H1 (cell line): ENCODE data around the gene GSK3B. TPM values are rescaled to one million over a fixed set of nuclear protein-coding genes. Genes with fewer than 3 reads are reported as not detected.

Source experiments
- CTCF ChIA-PET: fragments of 300-600 bp; sonication (Branson Sonifier 250); formaldehyde crosslinking; loops from one replicate; lab custom pipeline; 2021; ENCODE audit not compliant: partially characterized antibody; lab: Charles Lee
- POLR2A ChIA-PET: fragments of 300-600 bp; sonication (Branson Sonifier 250); formaldehyde crosslinking; loops from one replicate; lab custom pipeline; 2021; ENCODE audit warnings: inconsistent platforms; ENCODE audit not compliant: partially characterized antibody; lab: Charles Lee
- DNase-seq, 2 experiments: peaks; one replicate each; pipeline versions ENCODE4 v3.0.0 to v3.0.0-alpha.2; 2010 to 2022; ENCODE audit warnings: low spot score in 2 of 2, low read depth in 1 of 2, mixed read lengths in 1 of 2
- FAIRE-seq: peaks from 2 replicates; lab custom pipeline; 2011; peaks lifted over from hg19 to GRCh38; lab: Jason Lieb, UNC
- H2AFZ ChIP-seq: 2 replicates; pipeline ENCODE4 v1.8.1; 2012; ENCODE audit warnings: low read length, inconsistent platforms
- H2AK5ac ChIP-seq: 2 replicates; pipeline ENCODE4 v1.6.1; 2013; ENCODE audit warnings: low read depth, low read length
- H2BK120ac ChIP-seq: replicated peaks from 2 replicates; pipeline ENCODE3; 2013; ENCODE audit warnings: low read depth, low read length, inconsistent platforms
- H2BK12ac ChIP-seq: 2 replicates; pipeline ENCODE4 v1.6.1; 2013; ENCODE audit warnings: low read depth, low read length
- H2BK15ac ChIP-seq: 2 replicates; pipeline ENCODE4 v1.6.1; 2013; ENCODE audit warnings: low read length
- H2BK20ac ChIP-seq: 2 replicates; pipeline ENCODE4 v1.6.1; 2013; ENCODE audit warnings: low read length
- H2BK5ac ChIP-seq: 2 replicates; pipeline ENCODE4 v1.6.1; 2013; ENCODE audit warnings: low read depth, low read length
- H3K14ac ChIP-seq: 2 replicates; pipeline ENCODE4 v1.6.1; 2013; ENCODE audit warnings: inconsistent platforms; ENCODE audit not compliant: insufficient read length
- H3K18ac ChIP-seq: 2 replicates; pipeline ENCODE4 v1.6.1; 2013; ENCODE audit warnings: low read length; ENCODE audit errors: extremely low read depth
- H3K23ac ChIP-seq: 2 replicates; pipeline ENCODE4 v1.6.1; 2013; ENCODE audit warnings: inconsistent platforms; ENCODE audit not compliant: insufficient read length
- H3K23me2 ChIP-seq: 2 replicates; pipeline ENCODE4 v1.6.1; 2013; ENCODE audit warnings: low read depth, low read length
- H3K27ac ChIP-seq: 2 replicates; pipeline ENCODE4 v1.6.1; 2011; ENCODE audit warnings: low read depth, low read length, inconsistent platforms
- H3K27me3 ChIP-seq, 4 experiments: replicated peaks in 1 of 4; 1 replicate in 1 of 4; 2 replicates in 3 of 4; pipeline versions ENCODE4 v1.6.1 to v1.8.1; 2011 to 2013; ENCODE audit warnings: low read length in 3 of 4, mild to moderate bottlenecking in 3 of 4, inconsistent platforms in 2 of 4, mixed read lengths in 2 of 4, moderate library complexity in 1 of 4; ENCODE audit not compliant: control insufficient read depth in 3 of 4, insufficient read depth in 3 of 4; ENCODE audit errors: extremely low read depth in 1 of 4
- H3K36me3 ChIP-seq, 4 experiments: 2 replicates each; pipeline versions ENCODE4 v1.6.1 to v1.8.1; 2011 to 2013; ENCODE audit warnings: mild to moderate bottlenecking in 4 of 4, low read length in 3 of 4, moderate library complexity in 2 of 4, control low read depth in 1 of 4, inconsistent platforms in 1 of 4; ENCODE audit not compliant: insufficient read depth in 4 of 4, control insufficient read depth in 2 of 4
- H3K4ac ChIP-seq: replicated peaks from 2 replicates; pipeline ENCODE3; 2013; ENCODE audit warnings: low read length, low read depth, mixed read lengths, inconsistent platforms; ENCODE audit not compliant: insufficient read length
- H3K4me1 ChIP-seq, 4 experiments: replicated peaks in 1 of 4; 1 replicate in 1 of 4; 2 replicates in 3 of 4; pipeline versions ENCODE4 v1.6.1 to v1.8.1; 2011 to 2013; ENCODE audit warnings: low read length in 3 of 4, inconsistent platforms in 2 of 4, mixed read lengths in 1 of 4; ENCODE audit not compliant: insufficient read depth in 4 of 4, control insufficient read depth in 3 of 4
- H3K4me2 ChIP-seq, 2 experiments: 2 replicates each; pipeline versions ENCODE4 v1.6.1 to v1.8.1; 2011 to 2013; ENCODE audit warnings: low read depth in 2 of 2, low read length in 2 of 2, control low read depth in 1 of 2, inconsistent platforms in 1 of 2, mild to moderate bottlenecking in 1 of 2; ENCODE audit not compliant: insufficient read depth in 1 of 2
- H3K4me3 ChIP-seq, 4 experiments: fragments of 200-600, 300-600 bp in 1 of 4; sonication (generic), shearing (Covaris generic), sonication (Bioruptor Twin) in 1 of 4; 2 replicates each; pipeline versions ENCODE4 v1.5.1 to v1.8.1; 2011 to 2016; ENCODE audit warnings: low read length in 4 of 4, low read depth in 3 of 4, control low read depth in 2 of 4, inconsistent platforms in 2 of 4, mild to moderate bottlenecking in 2 of 4, mixed read lengths in 1 of 4, moderate library complexity in 1 of 4; ENCODE audit not compliant: insufficient read depth in 2 of 4; ENCODE audit errors: extremely low read depth in 1 of 4
- H3K56ac ChIP-seq: replicated peaks from 2 replicates; pipeline ENCODE3; 2013; ENCODE audit warnings: low read depth, mild to moderate bottlenecking, mixed read lengths, low read length, inconsistent platforms; ENCODE audit not compliant: insufficient read length
- H3K79me1 ChIP-seq: 2 replicates; pipeline ENCODE4 v1.6.1; 2013; ENCODE audit warnings: low read depth, low read length, control low read depth
- H3K79me2 ChIP-seq, 2 experiments: 2 replicates each; pipeline versions ENCODE4 v1.6.1 to v1.8.1; 2012 to 2013; ENCODE audit warnings: low read length in 2 of 2, mild to moderate bottlenecking in 2 of 2, inconsistent platforms in 1 of 2; ENCODE audit not compliant: insufficient read depth in 2 of 2, control insufficient read depth in 1 of 2
- H3K9ac ChIP-seq, 4 experiments: replicated peaks in 1 of 4; 1 replicate in 1 of 4; 2 replicates in 3 of 4; pipeline versions ENCODE4 v1.6.1 to v1.8.1; 2011 to 2013; ENCODE audit warnings: low read depth in 3 of 4, low read length in 3 of 4, control low read depth in 2 of 4, mild to moderate bottlenecking in 2 of 4, moderate library complexity in 2 of 4, inconsistent platforms in 1 of 4; ENCODE audit errors: extremely low read depth in 1 of 4
- H3K9me3 ChIP-seq, 2 experiments: 2 replicates each; pipeline versions ENCODE4 v1.6.1 to v1.8.1; 2012 to 2013; ENCODE audit warnings: mild to moderate bottlenecking in 2 of 2, moderate library complexity in 2 of 2, control low read depth in 1 of 2, inconsistent platforms in 1 of 2, low read depth in 1 of 2, low read length in 1 of 2, mixed read lengths in 1 of 2; ENCODE audit not compliant: insufficient read depth in 2 of 2
- H4K20me1 ChIP-seq, 2 experiments: replicated peaks in 1 of 2; 2 replicates each; pipeline versions ENCODE3 to v1.8.1; 2011 to 2013; ENCODE audit warnings: inconsistent platforms in 2 of 2, low read length in 2 of 2, mild to moderate bottlenecking in 1 of 2; ENCODE audit not compliant: insufficient read depth in 2 of 2, control insufficient read depth in 1 of 2
- H4K5ac ChIP-seq: 2 replicates; pipeline ENCODE4 v1.6.1; 2013; ENCODE audit warnings: low read length, low read depth, mixed read lengths, inconsistent platforms; ENCODE audit not compliant: insufficient read length
- H4K8ac ChIP-seq: 2 replicates; pipeline ENCODE4 v1.8.0; 2013; ENCODE audit warnings: mild to moderate bottlenecking, moderate library complexity, low read length, inconsistent platforms; ENCODE audit not compliant: insufficient read depth; ENCODE audit errors: extremely low read depth
- H4K91ac ChIP-seq: replicated peaks from 2 replicates; pipeline ENCODE3; 2013; ENCODE audit warnings: low read length, mixed read lengths, inconsistent platforms; ENCODE audit not compliant: insufficient read length
- CHD1 ChIP-seq: IDR thresholded peaks from 2 replicates; pipeline ENCODE4 v1.6.1; 2012; ENCODE audit warnings: low read depth, low read length, improper control_type of control experiment
- CTBP2 ChIP-seq: IDR thresholded peaks from 2 replicates; pipeline ENCODE4 v1.7.0; 2011; ENCODE audit warnings: borderline replicate concordance, mild to moderate bottlenecking, moderate library complexity, mixed read lengths, low read length; ENCODE audit not compliant: insufficient read depth, insufficient read length
- PHF8 ChIP-seq: fragments of 200-600 bp; sonication (generic); conservative IDR thresholded peaks from 2 replicates; pipeline ENCODE4 v1.7.1; 2012; ENCODE audit warnings: low read depth, mild to moderate bottlenecking, inconsistent platforms, low read length, moderate library complexity
- RAD21 ChIP-seq, 2 experiments: IDR thresholded peaks in 1 of 2; conservative IDR thresholded peaks in 1 of 2; 2 replicates each; pipeline ENCODE4 v1.6.1; 2011; ENCODE audit warnings: low read depth in 2 of 2, low read length in 2 of 2, improper control_type of control experiment in 1 of 2, inconsistent platforms in 1 of 2, mild to moderate bottlenecking in 1 of 2, moderate library complexity in 1 of 2
- RFX5 ChIP-seq: IDR thresholded peaks from 2 replicates; pipeline ENCODE4 v1.6.1; 2011; ENCODE audit warnings: low read depth, low read length, improper control_type of control experiment, borderline replicate concordance
- RNF2 ChIP-seq: fragments of 200-900, 300-1000 bp; sonication (generic); IDR thresholded peaks from 2 replicates; pipeline ENCODE4 v1.7.1; 2016; ENCODE audit warnings: borderline replicate concordance, low read depth, mild to moderate bottlenecking, antibody characterized with exemption, low read length; ENCODE audit not compliant: poor library complexity, severe bottlenecking; ENCODE audit errors: missing control alignments
- SP1 ChIP-seq: IDR thresholded peaks from 2 replicates; pipeline ENCODE4 v1.6.1; 2011; ENCODE audit warnings: low read depth, low read length
- SRF ChIP-seq: IDR thresholded peaks from 2 replicates; pipeline ENCODE4 v1.6.1; 2011; ENCODE audit warnings: mild to moderate bottlenecking, low read depth, low read length, moderate library complexity
- TEAD4 ChIP-seq: IDR thresholded peaks from 2 replicates; pipeline ENCODE4 v1.6.1; 2012; ENCODE audit warnings: low read depth, low read length, inconsistent platforms, mixed read lengths
- WGBS, 2 experiments: shearing (Covaris generic) in 1 of 2; methylation state at CpG; one replicate each; pipeline versions ENCODE4 v1.1.6 to v1.1.7; 2013 to 2015; ENCODE audit warnings: low lambda C conversion rate in 2 of 2, mixed read lengths in 2 of 2, inconsistent platforms in 1 of 2, low coverage in 1 of 2, missing lambda C conversion rate in 1 of 2; ENCODE audit not compliant: insufficient replicate concordance in 2 of 2, insufficient coverage in 1 of 2, insufficient read length in 1 of 2; ENCODE audit errors: extremely low coverage in 1 of 2, missing lambda C conversion rate in 1 of 2; 5-methylcytosine and 5-hydroxymethylcytosine counted together
- polyA plus RNA-seq, 7 experiments: library from polyadenylated mRNA; depleted of rRNA in 3 of 7; stranded (reverse) in 5 of 7; unstranded in 2 of 7; fragments of >200 nt in 5 of 7; fragments of 200-250 nt in 2 of 7; gene quantifications; 1 replicate in 5 of 7; 2 replicates in 1 of 7; 4 replicates in 1 of 7; pipeline versions ENCODE4 v1.2.1 to v1.2.3, GENCODE V29; 2011 to 2013; ENCODE audit warnings: missing spikeins in 2 of 7, mixed read lengths in 2 of 7
- total RNA-seq: library from RNA; stranded (reverse); fragmentation: NEBNext Ultra II Directional; extraction: Animal tissue kit (Norgen Biotek cat#: 25700); gene quantifications from 2 replicates; pipeline ENCODE4 v1.2.1, GENCODE V29; 2021

The GSK3B gene
- total and polyA plus RNA-seq, 2 of the 8 experiments (the other 6 are each of a cell fraction or from before 2014, with no cell fraction given), result 24.2 to 50.7 TPM

GRCh38 chr3:119817583-119818363 lies 276.5 kb downstream of the GSK3B start:
- Histone ChIP-seq H2BK12ac (no peak overlapping the region), H3K79me1 (no peaks in the 10 kb centered on the region), H3K36me3 (no peaks in the 10 kb centered on the region), H3K27ac (no peak overlapping the region), H4K91ac (no peak overlapping the region), H3K4ac (no peak overlapping the region), H2AK5ac (no peak overlapping the region), H3K56ac (no peak overlapping the region), H2AFZ (no peak overlapping the region), H2BK15ac (no peak overlapping the region), H3K4me3 (no peak overlapping the region), H3K9ac (no peak overlapping the region), H3K4me1 (no peaks in the 10 kb centered on the region; a peak in 1 of 7 replicates), H3K18ac (no peak overlapping the region), H3K23ac (no peak overlapping the region), H3K79me2 (no peaks in the 10 kb centered on the region), H3K27me3 (no peaks in the 10 kb centered on the region), H2BK5ac (no peak overlapping the region), H3K4me2 (no peak overlapping the region), H4K20me1 (no peaks in the 10 kb centered on the region), H4K5ac (no peak overlapping the region), H2BK120ac (no peak overlapping the region), H4K8ac (no peak overlapping the region), H3K9me3 (no peaks in the 10 kb centered on the region), H3K23me2 (no peaks in the 10 kb centered on the region), H3K14ac (no peak overlapping the region), H2BK20ac (no peak overlapping the region)
- no peak for FAIRE-seq
- 70% methylated on average over 13 of the region's 13 CpGs; no CpG with 5 or more reads in 1 of the 2 experiments for WGBS, 2 experiments
- ChIA-PET CTCF (interaction anchor here (0.9 to 2.7 kb wide), 6 partner anchors 10 to 741 kb away, joined by 3 to 6 read pairs (median 4); no protein-coding TSS in a partner anchor), POLR2A (interaction anchor here (2.7 kb wide), 1 partner anchor 9 kb away, joined by 10 read pairs; no protein-coding TSS in a partner anchor)
- DNase-seq, result no peak
- TF ChIP-seq TEAD4, result peak; percentile 60; the same call in 1 of the 2 replicates
- TF ChIP-seq SP1, result no peak
- no peak for TF ChIP-seq CTBP2
- no peak for TF ChIP-seq RNF2
- TF ChIP-seq SRF, result no peak
- TF ChIP-seq CHD1, result no peak
- TF ChIP-seq PHF8, result no peak
- TF ChIP-seq RAD21 (IDR thresholded peaks at IDR 0.05 in 1 of 2, conservative IDR thresholded peaks at IDR 0.05 in 1 of 2; ENCODE audit: low read depth in 2 of 2, low read length in 2 of 2), result peak; percentile 19 to 41; a peak in 2 of 4 replicates
- no peak for TF ChIP-seq RFX5
